Activated T-helper 1 cell treated with anti-CD3 and anti-CD28 coated beads, Interleukin-12 subunit alpha, Interleukin-12 subunit beta, Interleukin-2, Interleukin-4 antibody, amounts not matched to agents 30 ng/mL and 10 ng/mL and 1 ng/mL, durations not matched to agents 14 hours and 24 hours and 36 hours (primary cell): Measurements from ENCODE around the gene UCKL1. TPM values are rescaled to one million over a fixed set of nuclear protein-coding genes. Genes with fewer than 3 reads are reported as not detected.

Experiments used
- DNase-seq: peaks from one replicate; pipeline ENCODE4 v3.0.0; 2021; ENCODE audit warnings: low spot score
- H3K27ac Mint-ChIP-seq: one replicate; pipeline ENCODE4 v1.8.0; 2021; ENCODE audit warnings: mild to moderate bottlenecking, mixed read lengths
- H3K27me3 Mint-ChIP-seq: one replicate; pipeline ENCODE4 v1.8.0; 2022; ENCODE audit warnings: mild to moderate bottlenecking, moderate library complexity, mixed read lengths; ENCODE audit not compliant: insufficient read depth
- H3K36me3 Mint-ChIP-seq: one replicate; pipeline ENCODE4 v1.8.0; 2021; ENCODE audit warnings: low read depth, mixed read lengths
- H3K4me1 Mint-ChIP-seq: one replicate; pipeline ENCODE4 v1.8.0; 2021; ENCODE audit warnings: low read depth, mixed read lengths
- H3K4me3 Mint-ChIP-seq: one replicate; pipeline ENCODE4 v1.8.0; 2021; ENCODE audit warnings: mild to moderate bottlenecking, moderate library complexity, mixed read lengths
- H3K9me3 Mint-ChIP-seq: one replicate; pipeline ENCODE4 v1.8.0; 2021; ENCODE audit warnings: mixed read lengths
- intact Hi-C: fragments of 100-400 bp; cut with micrococcal nuclease; formaldehyde crosslinking; loops from one replicate; pipeline ENCODE4 v1.15.1; 2024
- total RNA-seq: library from RNA; stranded (reverse); gene quantifications from 2 replicates; pipeline ENCODE4 v1.2.3, GENCODE V29; 2022

UCKL1 gene
- total RNA-seq, 1 donor from 2014 or later: 49.3 TPM

GRCh38 chr20:63942250-63942951 is 13.8 kb downstream of the UCKL1 start:
- peak overlapping the region; percentile 59 for H3K4me3 Mint-ChIP-seq
- intact Hi-C loops: no loop called here

GRCh38 chr20:63941282-63942081 is 14.7 kb downstream of the UCKL1 start:
- DNase-seq: peak; percentile 79
- no peaks in the 10 kb centered on the region for H3K9me3 Mint-ChIP-seq
- no peaks in the 10 kb centered on the region for H3K27me3 Mint-ChIP-seq
- peaks cover 8% of the 10 kb centered on the region for H3K36me3 Mint-ChIP-seq
- no peak overlapping the region for H3K4me3 Mint-ChIP-seq
- H3K27ac Mint-ChIP-seq: peak overlapping the region; percentile 82
- intact Hi-C loops: loop anchor here (2.0 kb wide), 1 partner anchor 389 kb away; no protein-coding TSS in a partner anchor
- peaks cover 4% of the 10 kb centered on the region for H3K4me1 Mint-ChIP-seq

More at GRCh38 chr20:63942250-63942951, 13.8 kb downstream of the UCKL1 start:
- peak; percentile 51 for DNase-seq
- Mint-ChIP-seq H3K9me3 (no peaks in the 10 kb centered on the region), H3K36me3 (peaks cover 10% of the 10 kb centered on the region), H3K27me3 (no peaks in the 10 kb centered on the region), H3K27ac (peak overlapping the region; percentile 82), H3K4me1 (peaks cover 11% of the 10 kb centered on the region)

- Mint-ChIP-seq H3K27me3 (no peaks in the 10 kb centered on the region), H3K4me1 (peaks cover 10% of the 10 kb centered on the region), H3K4me3 (no peak overlapping the region), H3K36me3 (peaks cover 13% of the 10 kb centered on the region), H3K9me3 (no peaks in the 10 kb centered on the region), H3K27ac (no peak overlapping the region)
- intact Hi-C loops: loop anchor here (2.0 kb wide), 1 partner anchor 388 kb away; no protein-coding TSS in a partner anchor
- no peak for DNase-seq
These were observed 15.5 kb downstream of the UCKL1 start for GRCh38 chr20:63940472-63941266.

GRCh38 chr20:63940071-63940471 is 16.1 kb downstream of the UCKL1 start:
- DNase-seq: no peak
- Mint-ChIP-seq H3K27me3 (no peaks in the 10 kb centered on the region), H3K4me1 (peaks cover 10% of the 10 kb centered on the region), H3K27ac (no peak overlapping the region), H3K9me3 (no peaks in the 10 kb centered on the region), H3K36me3 (peaks cover 15% of the 10 kb centered on the region), H3K4me3 (no peak overlapping the region)
- intact Hi-C loops: loop anchor here (2.0 kb wide), 1 partner anchor 387 kb away; no protein-coding TSS in a partner anchor

GRCh38 chr20:63939061-63939935 is 16.9 kb downstream of the UCKL1 start:
- Mint-ChIP-seq H3K27ac (no peak overlapping the region), H3K27me3 (no peaks in the 10 kb centered on the region), H3K4me3 (no peak overlapping the region), H3K9me3 (no peaks in the 10 kb centered on the region), H3K36me3 (peaks cover 21% of the 10 kb centered on the region), H3K4me1 (peaks cover 10% of the 10 kb centered on the region)
- DNase-seq: no peak
- intact Hi-C loops: no loop called here

GRCh38 chr20:63937596-63937995 is 18.6 kb downstream of the UCKL1 start:
- intact Hi-C loops: no loop called here
- Mint-ChIP-seq H3K27me3 (no peaks in the 10 kb centered on the region), H3K9me3 (no peaks in the 10 kb centered on the region), H3K27ac (no peak overlapping the region), H3K4me3 (no peak overlapping the region), H3K36me3 (peaks cover 21% of the 10 kb centered on the region), H3K4me1 (peaks cover 10% of the 10 kb centered on the region)
- DNase-seq: no peak

- no peak for DNase-seq
- H3K4me3 Mint-ChIP-seq: no peak overlapping the region
These were observed 20.8 kb downstream of the UCKL1 start for GRCh38 chr20:63935447-63935846.

GRCh38 chr20:63934271-63935068 is 21.7 kb downstream of the UCKL1 start:
- intact Hi-C loops: no loop called here
- no peak overlapping the region for H3K4me3 Mint-ChIP-seq

More at GRCh38 chr20:63935447-63935846, 20.8 kb downstream of the UCKL1 start:
- H3K4me1 Mint-ChIP-seq: peaks cover 6% of the 10 kb centered on the region
- no peak overlapping the region for H3K27ac Mint-ChIP-seq
- H3K27me3 Mint-ChIP-seq: no peaks in the 10 kb centered on the region
- peaks cover 33% of the 10 kb centered on the region for H3K36me3 Mint-ChIP-seq
- no peaks in the 10 kb centered on the region for H3K9me3 Mint-ChIP-seq
- intact Hi-C loops: no loop called here

GRCh38 chr20:63933646-63934045 is 22.6 kb downstream of the UCKL1 start:
- H3K27ac Mint-ChIP-seq: no peak overlapping the region
- H3K4me3 Mint-ChIP-seq: no peak overlapping the region

More at GRCh38 chr20:63934271-63935068, 21.7 kb downstream of the UCKL1 start:
- Mint-ChIP-seq H3K36me3 (peaks cover 37% of the 10 kb centered on the region), H3K27ac (no peak overlapping the region), H3K27me3 (no peaks in the 10 kb centered on the region), H3K4me1 (peaks cover 6% of the 10 kb centered on the region), H3K9me3 (no peaks in the 10 kb centered on the region)
- no peak for DNase-seq

GRCh38 chr20:63932606-63933160 is 23.5 kb downstream of the UCKL1 start:
- Mint-ChIP-seq H3K9me3 (no peaks in the 10 kb centered on the region), H3K27ac (no peak overlapping the region), H3K36me3 (peaks cover 44% of the 10 kb centered on the region), H3K4me1 (peaks cover 6% of the 10 kb centered on the region), H3K27me3 (no peaks in the 10 kb centered on the region), H3K4me3 (no peak overlapping the region)
- DNase-seq: no peak
- intact Hi-C loops: no loop called here

More at GRCh38 chr20:63933646-63934045, 22.6 kb downstream of the UCKL1 start:
- peaks cover 40% of the 10 kb centered on the region for H3K36me3 Mint-ChIP-seq
- H3K9me3 Mint-ChIP-seq: no peaks in the 10 kb centered on the region
- intact Hi-C loops: no loop called here
- peaks cover 6% of the 10 kb centered on the region for H3K4me1 Mint-ChIP-seq
- DNase-seq: no peak
- H3K27me3 Mint-ChIP-seq: no peaks in the 10 kb centered on the region

GRCh38 chr20:63931735-63932134 is 24.5 kb downstream of the UCKL1 start:
- Mint-ChIP-seq H3K4me3 (no peak overlapping the region), H3K27ac (no peak overlapping the region), H3K36me3 (peaks cover 41% of the 10 kb centered on the region), H3K9me3 (no peaks in the 10 kb centered on the region), H3K4me1 (peaks cover 6% of the 10 kb centered on the region), H3K27me3 (no peaks in the 10 kb centered on the region)
- intact Hi-C loops: no loop called here
- DNase-seq: no peak
